K562 (cell line): ENCODE results near the gene SLC36A3. TPM values are rescaled to one million over a fixed set of nuclear protein-coding genes. Genes with fewer than 3 reads are reported as not detected.

Experiments used
- ATAC-seq: fragments of 200-7000 bp; cut with Tn5 transposase; 3 replicates; pipeline ENCODE4 v1.9.1; 2020; ENCODE audit warnings: moderate library complexity
- BruUV-seq: library from RNA; stranded (reverse); fragments of 400-500 nt; replicated peaks from 2 replicates; lab custom pipeline; 2021; lab: Mats Ljungman, UMichigan
- CTCF ChIA-PET: fragments of 300-600 bp; formaldehyde crosslinking; extraction: SDS; loops from one replicate; lab custom pipeline; 2021; ENCODE audit warnings: low intra/inter-chr PET ratio; lab: Yijun Ruan, JAX
- POLR2A ChIA-PET: fragments of 300-600, 350-650 bp; sonication (Branson Sonifier 250); formaldehyde crosslinking; extraction: SDS; loops from one replicate; lab custom pipeline; 2021; ENCODE audit warnings: antibody characterized with exemption, inconsistent platforms; lab: Yijun Ruan, JAX
- DNase-seq, 4 experiments: peaks; one replicate each; pipeline versions ENCODE4 v3.0.0 to v3.0.0-alpha.2; 2011 to 2018; ENCODE audit warnings: low spot score in 3 of 4, mixed read lengths in 3 of 4; ENCODE audit errors: extremely low read depth in 1 of 4
- FAIRE-seq: peaks from 2 replicates; lab custom pipeline; 2011; peaks lifted over from hg19 to GRCh38; lab: Jason Lieb, UNC
- H2AFZ ChIP-seq: 2 replicates; pipeline ENCODE4 v1.6.0; 2011; ENCODE audit warnings: low read depth, low read length, control low read depth, inconsistent platforms
- H3K27ac ChIP-seq: fragments of 200-600 bp; 3 replicates; pipeline ENCODE4 v1.8.0; 2011; ENCODE audit warnings: low read depth, mild to moderate bottlenecking, control low read depth, inconsistent platforms, low read length, moderate library complexity, mixed read lengths; ENCODE audit errors: extremely low read depth
- H3K27me3 ChIP-seq, 2 experiments: fragments of 300-600 bp in 1 of 2; 2 replicates in 1 of 2; 3 replicates in 1 of 2; pipeline versions ENCODE4 v1.6.0 to v1.8.0; 2011; ENCODE audit warnings: inconsistent platforms in 2 of 2, low read length in 2 of 2, mild to moderate bottlenecking in 1 of 2, mixed read lengths in 1 of 2, moderate library complexity in 1 of 2; ENCODE audit not compliant: control insufficient read depth in 2 of 2, insufficient read depth in 2 of 2
- H3K36me3 ChIP-seq: fragments of 300-600 bp; 3 replicates; pipeline ENCODE4 v1.8.0; 2011; ENCODE audit warnings: mild to moderate bottlenecking, low read length, inconsistent platforms; ENCODE audit not compliant: control insufficient read depth, insufficient read depth
- H3K4me1 ChIP-seq, 2 experiments: fragments of 200-600 bp in 1 of 2; replicated peaks in 1 of 2; 2 replicates in 1 of 2; 3 replicates in 1 of 2; pipeline versions ENCODE4 v1.5.1 to v1.8.0; 2011; ENCODE audit warnings: inconsistent platforms in 2 of 2, low read length in 2 of 2, mild to moderate bottlenecking in 1 of 2, mixed read lengths in 1 of 2, moderate library complexity in 1 of 2; ENCODE audit not compliant: control insufficient read depth in 2 of 2, insufficient read depth in 2 of 2
- H3K4me2 ChIP-seq: 2 replicates; pipeline ENCODE4 v1.6.1; 2011; ENCODE audit warnings: low read length, control low read depth, inconsistent platforms, mixed read lengths; ENCODE audit not compliant: insufficient read depth
- H3K4me3 ChIP-seq: fragments of 200-600 bp; sonication (generic), shearing (Covaris generic); 2 replicates; pipeline ENCODE4 v1.5.1; 2016; ENCODE audit warnings: control low read depth, inconsistent platforms
- H3K79me2 ChIP-seq: fragments of 200-600 bp; 3 replicates; pipeline ENCODE4 v1.8.0; 2011; ENCODE audit warnings: low read length, inconsistent platforms; ENCODE audit not compliant: control insufficient read depth, insufficient read depth
- H3K9ac ChIP-seq, 2 experiments: 2 replicates each; pipeline versions ENCODE4 v1.6.0 to v1.6.1; 2011; ENCODE audit warnings: low read depth in 2 of 2, low read length in 2 of 2, control low read depth in 1 of 2, inconsistent platforms in 1 of 2, mild to moderate bottlenecking in 1 of 2, mixed read lengths in 1 of 2; ENCODE audit not compliant: insufficient read depth in 1 of 2
- H3K9me1 ChIP-seq: one replicate; pipeline ENCODE4 v1.6.0; 2011; ENCODE audit warnings: inconsistent platforms, mild to moderate bottlenecking, low read length, moderate library complexity; ENCODE audit not compliant: control insufficient read depth, insufficient read depth
- H3K9me3 ChIP-seq: replicated peaks from 2 replicates; pipeline ENCODE4 v1.5.1; 2011; ENCODE audit warnings: low read depth, low read length, inconsistent platforms; ENCODE audit not compliant: control insufficient read depth, insufficient read depth
- H4K20me1 ChIP-seq: replicated peaks from 2 replicates; pipeline ENCODE4 v1.6.1; 2011; ENCODE audit warnings: low read length, inconsistent platforms, mixed read lengths; ENCODE audit not compliant: control insufficient read depth, insufficient read depth
- HDGF ChIP-seq: fragments of 450-650 bp; IDR thresholded peaks from 2 replicates; pipeline ENCODE4 v1.6.1; 2016
- PTBP1 ChIP-seq: fragments of 200-400 bp; formaldehyde crosslinking; IDR thresholded peaks from 2 replicates; pipeline ENCODE4 v1.6.1; 2017; ENCODE audit warnings: low read depth, low read length
- SPI1 ChIP-seq: IDR thresholded peaks from 2 replicates; pipeline ENCODE4 v1.6.1; 2011; ENCODE audit warnings: low read depth, low read length, control low read depth, borderline replicate concordance
- TEAD4 ChIP-seq, 2 experiments: sonication (generic) in 1 of 2; formaldehyde crosslinking in 1 of 2; IDR thresholded peaks; 2 replicates each; pipeline versions ENCODE4 v1.6.1 to v1.8.0; 2012 to 2022; ENCODE audit warnings: borderline replicate concordance in 1 of 2, inconsistent platforms in 1 of 2, low read length in 1 of 2, mild to moderate bottlenecking in 1 of 2, missing genetic modification reagents in 1 of 2
- ZNF347 ChIP-seq: fragments of 450-650 bp; formaldehyde crosslinking; IDR thresholded peaks from 2 replicates; pipeline ENCODE4 v1.4.0; 2020; ENCODE audit warnings: low read depth, mild to moderate bottlenecking, moderate library complexity
- ZZZ3 ChIP-seq: fragments of 450-650 bp; IDR thresholded peaks from 2 replicates; pipeline ENCODE4 v1.6.1; 2016; ENCODE audit warnings: antibody characterized with exemption, mild to moderate bottlenecking, moderate library complexity
- WGBS: fragments of 100-300 bp; shearing (Covaris generic); methylation state at CpG from one replicate; pipeline ENCODE4 v1.1.6; 2016; ENCODE audit warnings: low coverage, mixed read lengths; ENCODE audit not compliant: insufficient coverage; ENCODE audit errors: missing lambda C conversion rate; 5-methylcytosine and 5-hydroxymethylcytosine counted together
- in situ Hi-C: fragments of 300-500 bp; cut with MboI; formaldehyde crosslinking; loops from 4 replicates; pipeline ENCODE4 v1.15.0; 2018; ENCODE audit warnings: inconsistent platforms, mixed read lengths
- intact Hi-C: fragments of 100-400 bp; cut with micrococcal nuclease; formaldehyde crosslinking; loops from 2 replicates; pipeline ENCODE4 v1.14.2; 2022
- polyA plus RNA-seq, 8 experiments: library from polyadenylated mRNA; depleted of rRNA in 4 of 8; stranded (reverse) in 5 of 8; unstranded in 3 of 8; fragments of >200 nt; fragmentation: Nextera tagmentation in 2 of 8; fragmentation: Illumina TruSeq in 1 of 8; extraction: Ambion mirVana in 2 of 8; extraction: Trizol in 1 of 8; gene quantifications; 2 replicates each; pipeline versions ENCODE4 v1.2.1 to v1.2.3, GENCODE V29; 2011 to 2014; ENCODE audit warnings: inconsistent platforms in 1 of 8, missing spikeins in 1 of 8
- total RNA-seq, 7 experiments: library from RNA; depleted of rRNA in 6 of 7; stranded (reverse); fragments of >200 nt in 6 of 7; fragmentation: Illumina TruSeq in 2 of 7; extraction: Trizol in 2 of 7; gene quantifications; 2 replicates each; pipeline versions ENCODE4 v1.2.1 to v1.2.3, GENCODE V29; 2011 to 2021; ENCODE audit warnings: low replicate concordance in 1 of 7
- TF ChIP-seq, protein P1 (sequence below): IDR thresholded peaks from 2 replicates; pipeline ENCODE4 v1.6.1; 2014; ENCODE audit warnings: antibody characterized with exemption
- TF ChIP-seq, protein P2 (sequence below): IDR thresholded peaks from 2 replicates; pipeline ENCODE4 v1.6.1; 2012; ENCODE audit warnings: low read depth, low read length, improper control_type of control experiment, borderline replicate concordance

The SLC36A3 gene
- total and polyA plus RNA-seq, 9 of the 15 experiments (the other 6 are each of a cell fraction or from before 2014, with no cell fraction given), result not detected

DNA sequence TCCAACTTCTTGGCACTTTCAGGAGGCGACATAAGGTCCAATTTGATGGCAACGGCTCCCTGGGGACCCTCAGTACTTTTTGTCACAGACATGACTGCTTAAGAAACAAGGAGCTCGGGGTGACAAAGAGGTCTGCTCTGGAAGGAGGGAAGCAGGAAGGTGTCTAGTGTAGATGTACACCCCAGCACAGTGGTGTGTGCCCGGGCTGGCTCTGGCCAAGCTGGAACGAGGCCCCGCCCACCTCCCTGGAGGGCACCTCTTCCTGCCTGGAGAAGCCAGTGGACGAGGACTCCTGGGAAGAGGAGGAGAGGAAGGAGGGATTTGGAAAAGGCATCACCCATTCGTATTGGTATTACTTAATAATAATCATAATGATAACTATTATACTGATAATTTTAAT, 43.8 kb upstream of the SLC36A3 start, which contains the start of gene SLC36A2:
Gene SLC36A2, minus strand, starts transcription at position 191 of the 400 bp plus-strand sequence. Its CDS starts 99 bp downstream, at position 92.
- no peak for DNase-seq
- in situ Hi-C loops, result no loop called here
- no peak within 1 kb of the TSS for H3K9ac ChIP-seq
- H3K27me3 ChIP-seq, result peaks cover 4 to 38% of the 10 kb centered on the region in 2 experiments
- no TSS peak for BruUV-seq
- POLR2A ChIA-PET, result interaction anchor here (0.6 kb wide), 1 partner anchor 9 kb away, joined by 3 read pairs; no protein-coding TSS in a partner anchor
- 2% methylated on average over 8 of the region's 8 CpGs for WGBS
- no peaks in the 10 kb centered on the region for H3K79me2 ChIP-seq
- no peaks in the 10 kb centered on the region for H3K4me1 ChIP-seq
- no peak within 1 kb of the TSS for H3K4me2 ChIP-seq
- H3K9me3 ChIP-seq, result no peaks in the 10 kb centered on the region
- no peak for FAIRE-seq
- no peaks in the 10 kb centered on the region for H3K9me1 ChIP-seq
- H2AFZ ChIP-seq, result no peak within 1 kb of the TSS
- no peak for ATAC-seq
- no peak within 1 kb of the TSS for H3K4me3 ChIP-seq
- H4K20me1 ChIP-seq, result no peaks in the 10 kb centered on the region; the same call in 1 of the 2 replicates
- no peaks in the 10 kb centered on the region for H3K36me3 ChIP-seq
- no peak within 1 kb of the TSS for H3K27ac ChIP-seq
- CTCF ChIA-PET, result no interaction called here
- intact Hi-C loops, result no loop called here
- no peak for TF ChIP-seq PTBP1
- TF ChIP-seq SPI1, result no peak
- no peak for TF ChIP-seq HDGF
- TF ChIP-seq, protein P1, sequence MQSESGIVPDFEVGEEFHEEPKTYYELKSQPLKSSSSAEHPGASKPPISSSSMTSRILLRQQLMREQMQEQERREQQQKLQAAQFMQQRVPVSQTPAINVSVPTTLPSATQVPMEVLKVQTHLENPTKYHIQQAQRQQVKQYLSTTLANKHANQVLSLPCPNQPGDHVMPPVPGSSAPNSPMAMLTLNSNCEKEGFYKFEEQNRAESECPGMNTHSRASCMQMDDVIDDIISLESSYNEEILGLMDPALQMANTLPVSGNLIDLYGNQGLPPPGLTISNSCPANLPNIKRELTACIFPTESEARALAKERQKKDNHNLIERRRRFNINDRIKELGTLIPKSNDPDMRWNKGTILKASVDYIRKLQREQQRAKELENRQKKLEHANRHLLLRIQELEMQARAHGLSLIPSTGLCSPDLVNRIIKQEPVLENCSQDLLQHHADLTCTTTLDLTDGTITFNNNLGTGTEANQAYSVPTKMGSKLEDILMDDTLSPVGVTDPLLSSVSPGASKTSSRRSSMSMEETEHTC, result no peak
- no peak for TF ChIP-seq ZZZ3
- TF ChIP-seq TEAD4 (IDR thresholded peaks at IDR 0.05; ENCODE audit: low read length), result no peak
- TF ChIP-seq TEAD4 (CRISPR knock-in tag; IDR thresholded peaks at IDR 0.05; ENCODE audit: borderline replicate concordance), result no peak
- TF ChIP-seq, protein P2, sequence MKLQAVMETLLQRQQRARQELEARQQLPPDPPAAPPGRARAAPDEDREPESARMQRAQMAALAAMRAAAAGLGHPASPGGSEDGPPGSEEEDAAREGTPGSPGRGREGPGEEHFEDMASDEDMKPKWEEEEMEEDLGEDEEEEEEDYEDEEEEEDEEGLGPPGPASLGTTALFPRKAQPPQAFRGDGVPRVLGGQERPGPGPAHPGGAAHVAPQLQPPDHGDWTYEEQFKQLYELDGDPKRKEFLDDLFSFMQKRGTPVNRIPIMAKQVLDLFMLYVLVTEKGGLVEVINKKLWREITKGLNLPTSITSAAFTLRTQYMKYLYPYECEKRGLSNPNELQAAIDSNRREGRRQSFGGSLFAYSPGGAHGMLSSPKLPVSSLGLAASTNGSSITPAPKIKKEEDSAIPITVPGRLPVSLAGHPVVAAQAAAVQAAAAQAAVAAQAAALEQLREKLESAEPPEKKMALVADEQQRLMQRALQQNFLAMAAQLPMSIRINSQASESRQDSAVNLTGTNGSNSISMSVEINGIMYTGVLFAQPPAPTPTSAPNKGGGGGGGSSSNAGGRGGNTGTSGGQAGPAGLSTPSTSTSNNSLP, result no peak
- no peak for TF ChIP-seq ZNF347
